ENCODE measurements around the gene ABRACL.

Gene ABRACL

DNA sequence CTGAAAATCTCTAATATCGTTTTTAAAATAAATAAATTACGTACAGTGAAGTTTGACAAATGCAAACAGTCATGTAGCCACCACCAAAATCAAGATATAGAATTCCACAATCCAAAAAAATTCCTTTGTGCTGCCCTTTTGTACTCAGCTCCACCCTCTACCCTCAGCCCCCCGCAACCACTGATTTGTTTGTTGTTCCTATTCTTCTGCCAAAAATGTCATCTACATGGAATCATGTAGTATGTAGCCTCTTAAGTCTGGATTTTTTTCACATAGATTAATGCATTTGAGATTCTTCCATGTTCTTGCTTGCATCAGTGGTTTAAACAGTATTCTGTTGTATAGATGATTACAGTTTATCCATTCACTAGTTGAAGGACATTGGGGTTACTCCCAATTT is 32.0 kb upstream of the ABRACL start:
- DNase-seq (ENCODE audit: low read depth) = no peak
- TF ChIP-seq, protein P1, sequence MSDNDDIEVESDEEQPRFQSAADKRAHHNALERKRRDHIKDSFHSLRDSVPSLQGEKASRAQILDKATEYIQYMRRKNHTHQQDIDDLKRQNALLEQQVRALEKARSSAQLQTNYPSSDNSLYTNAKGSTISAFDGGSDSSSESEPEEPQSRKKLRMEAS (IDR thresholded peaks at IDR 0.05; ENCODE audit: low read depth, low read length) = no peak
- TF ChIP-seq POLR2A (IDR thresholded peaks at IDR 0.05; ENCODE audit: extremely low read depth, insufficient read length) (no peak), MYC (IDR thresholded peaks at IDR 0.05; ENCODE audit: low read depth, low read length) (no peak)
- TF ChIP-seq, protein P2, sequence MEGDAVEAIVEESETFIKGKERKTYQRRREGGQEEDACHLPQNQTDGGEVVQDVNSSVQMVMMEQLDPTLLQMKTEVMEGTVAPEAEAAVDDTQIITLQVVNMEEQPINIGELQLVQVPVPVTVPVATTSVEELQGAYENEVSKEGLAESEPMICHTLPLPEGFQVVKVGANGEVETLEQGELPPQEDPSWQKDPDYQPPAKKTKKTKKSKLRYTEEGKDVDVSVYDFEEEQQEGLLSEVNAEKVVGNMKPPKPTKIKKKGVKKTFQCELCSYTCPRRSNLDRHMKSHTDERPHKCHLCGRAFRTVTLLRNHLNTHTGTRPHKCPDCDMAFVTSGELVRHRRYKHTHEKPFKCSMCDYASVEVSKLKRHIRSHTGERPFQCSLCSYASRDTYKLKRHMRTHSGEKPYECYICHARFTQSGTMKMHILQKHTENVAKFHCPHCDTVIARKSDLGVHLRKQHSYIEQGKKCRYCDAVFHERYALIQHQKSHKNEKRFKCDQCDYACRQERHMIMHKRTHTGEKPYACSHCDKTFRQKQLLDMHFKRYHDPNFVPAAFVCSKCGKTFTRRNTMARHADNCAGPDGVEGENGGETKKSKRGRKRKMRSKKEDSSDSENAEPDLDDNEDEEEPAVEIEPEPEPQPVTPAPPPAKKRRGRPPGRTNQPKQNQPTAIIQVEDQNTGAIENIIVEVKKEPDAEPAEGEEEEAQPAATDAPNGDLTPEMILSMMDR (IDR thresholded peaks at IDR 0.05; ENCODE audit: low read depth, low read length) = no peak
- H3K4me3 ChIP-seq (ENCODE audit: low read depth, low read length) = no peak overlapping the region

DNA sequence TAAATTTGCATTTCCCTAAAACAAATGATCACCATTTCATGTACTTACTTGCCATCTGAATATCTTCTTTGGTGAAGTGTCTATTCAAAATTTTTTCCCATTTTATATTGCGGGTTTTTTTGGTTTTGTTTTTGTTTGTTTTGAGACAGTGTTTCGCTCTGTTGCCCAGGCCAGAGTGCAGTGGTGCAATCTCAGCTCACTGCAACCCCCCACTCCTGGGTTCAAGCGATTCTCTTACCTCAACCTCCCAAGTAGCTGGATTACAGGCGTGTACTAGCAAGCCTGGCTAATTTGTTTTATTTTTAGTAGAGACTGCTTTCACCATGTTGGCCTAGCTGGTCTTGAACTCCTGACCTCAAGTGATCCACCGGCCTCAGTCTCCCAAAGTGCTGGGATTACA is 31.4 kb upstream of the ABRACL start:
- DNase-seq (ENCODE audit: low read depth) = no peak
- no peak overlapping the region for H3K4me3 ChIP-seq (ENCODE audit: low read depth, low read length)
- TF ChIP-seq POLR2A (IDR thresholded peaks at IDR 0.05; ENCODE audit: extremely low read depth, insufficient read length) (no peak), MYC (IDR thresholded peaks at IDR 0.05; ENCODE audit: low read depth, low read length) (no peak)
- TF ChIP-seq, protein P2 (IDR thresholded peaks at IDR 0.05; ENCODE audit: low read depth, low read length) = no peak
- TF ChIP-seq, protein P1 (IDR thresholded peaks at IDR 0.05; ENCODE audit: low read depth, low read length) = no peak

DNA sequence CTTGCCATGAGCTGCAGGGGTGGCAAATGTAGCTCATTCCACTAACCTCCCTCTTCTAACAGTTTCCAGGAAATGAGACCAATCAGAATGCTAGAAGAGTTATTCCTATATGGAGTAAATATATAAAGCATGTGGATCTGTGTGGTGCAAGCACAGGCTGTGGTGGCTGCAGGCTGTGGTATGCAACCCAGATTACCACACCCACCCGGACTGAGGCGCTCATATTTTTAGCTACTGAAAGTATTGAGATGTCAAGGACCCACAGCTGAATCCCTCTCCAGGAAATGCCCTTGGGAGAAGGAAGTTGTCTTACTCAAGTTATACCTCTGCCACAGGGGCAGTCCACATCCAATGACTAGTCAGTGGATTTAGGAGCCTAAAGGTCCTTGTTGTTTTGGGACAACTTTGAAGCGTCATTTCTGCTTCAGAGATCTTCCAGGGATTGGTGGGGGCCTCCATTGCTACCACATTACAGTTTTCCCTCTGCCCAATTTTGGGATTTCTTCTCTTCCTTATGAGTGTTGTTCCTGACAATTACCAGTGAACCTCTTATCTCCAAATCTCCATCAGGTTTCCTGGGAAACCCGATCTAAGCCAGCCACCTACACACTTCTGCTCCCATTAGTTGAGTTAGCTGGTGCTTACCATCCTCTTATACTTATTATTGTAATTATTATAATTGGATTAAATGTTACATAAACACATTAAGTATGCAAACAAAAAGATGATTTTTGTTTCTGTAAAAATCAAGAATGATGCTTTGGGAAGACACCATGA is 28.4 kb upstream of the ABRACL start:
- TF ChIP-seq MYC (IDR thresholded peaks at IDR 0.05; ENCODE audit: low read depth, low read length) = no peak
- no peak for TF ChIP-seq POLR2A (IDR thresholded peaks at IDR 0.05; ENCODE audit: extremely low read depth, insufficient read length)
- TF ChIP-seq, protein P1 (IDR thresholded peaks at IDR 0.05; ENCODE audit: low read depth, low read length) = no peak
- TF ChIP-seq, protein P2 (IDR thresholded peaks at IDR 0.05; ENCODE audit: low read depth, low read length) = no peak
- no peak overlapping the region for H3K4me3 ChIP-seq (ENCODE audit: low read depth, low read length)
- peak; percentile 59 for DNase-seq (ENCODE audit: low read depth)

DNA sequence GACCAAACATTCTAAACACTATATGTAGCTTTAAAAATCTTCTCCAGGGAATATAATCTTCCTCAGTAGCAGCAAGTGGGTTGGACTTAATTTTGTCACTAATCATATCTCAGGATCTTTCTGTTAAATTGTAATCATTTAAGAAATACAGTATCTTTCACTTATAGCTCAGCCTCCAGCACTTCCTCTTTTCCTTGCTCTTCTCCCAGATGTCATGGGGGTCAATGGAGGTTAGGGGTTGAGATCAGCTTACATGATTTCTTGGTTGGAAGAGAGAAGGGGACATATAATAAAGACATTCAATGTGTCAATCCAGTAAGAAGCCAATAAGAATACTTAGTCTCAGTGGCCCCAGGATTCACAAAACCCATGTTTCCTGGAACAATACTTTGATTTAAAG is 24.8 kb upstream of the ABRACL start:
- TF ChIP-seq MYC (IDR thresholded peaks at IDR 0.05; ENCODE audit: low read depth, low read length) (no peak), POLR2A (IDR thresholded peaks at IDR 0.05; ENCODE audit: extremely low read depth, insufficient read length) (no peak)
- TF ChIP-seq, protein P2 (IDR thresholded peaks at IDR 0.05; ENCODE audit: low read depth, low read length) = no peak
- TF ChIP-seq, protein P1 (IDR thresholded peaks at IDR 0.05; ENCODE audit: low read depth, low read length) = no peak
- no peak overlapping the region for H3K4me3 ChIP-seq (ENCODE audit: low read depth, low read length)
- peak; percentile 75 for DNase-seq (ENCODE audit: low read depth)

DNA sequence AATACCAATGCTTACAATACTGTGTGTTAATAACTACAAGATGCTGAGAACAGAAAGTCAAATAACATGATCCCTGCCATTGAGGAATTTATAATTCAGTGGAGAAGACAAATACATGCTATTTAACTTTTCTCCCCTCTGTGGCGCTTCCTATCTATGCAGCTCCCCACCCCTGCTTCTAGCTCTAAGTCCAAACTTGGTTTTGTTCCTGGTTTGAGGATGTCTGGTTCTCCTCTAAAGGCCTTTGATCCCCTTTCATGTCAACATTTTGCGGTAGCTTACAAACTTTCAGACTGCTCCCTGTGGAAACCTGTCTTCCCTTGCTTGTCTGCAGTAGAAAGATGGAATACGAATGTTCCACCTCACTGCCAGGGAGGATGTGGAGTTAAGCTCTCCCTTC is 22.1 kb upstream of the ABRACL start:
- TF ChIP-seq MYC (IDR thresholded peaks at IDR 0.05; ENCODE audit: low read depth, low read length) (no peak), POLR2A (IDR thresholded peaks at IDR 0.05; ENCODE audit: extremely low read depth, insufficient read length) (no peak)
- TF ChIP-seq, protein P2 (IDR thresholded peaks at IDR 0.05; ENCODE audit: low read depth, low read length) = no peak
- TF ChIP-seq, protein P1 (IDR thresholded peaks at IDR 0.05; ENCODE audit: low read depth, low read length) = no peak
- no peak for DNase-seq (ENCODE audit: low read depth)
- H3K4me3 ChIP-seq (ENCODE audit: low read depth, low read length) = no peak overlapping the region
